ENCODE data around the gene PEX16.
"Not testable (repeated sequence)": the region's sequence is repeated elsewhere in the genome, so short reads cannot be mapped to it uniquely, and the experiment has no call there.

PEX16 gene

GRCh38 chr11:45917286-45917622, 423 bp downstream of the PEX16 start:
- H3K36me3 Mint-ChIP-seq (ENCODE audit: low read depth): peaks cover 46% of the 10 kb centered on the region
- H3K9me3 Mint-ChIP-seq: no peaks in the 10 kb centered on the region
- H3K4me1 Mint-ChIP-seq (ENCODE audit: low read depth): peaks cover 36% of the 10 kb centered on the region
- peak overlapping the region; percentile 90 for H3K4me3 Mint-ChIP-seq
- no peak for DNase-seq
- H3K27ac Mint-ChIP-seq: peak overlapping the region; percentile 99
- peaks cover 5% of the 10 kb centered on the region for H3K27me3 Mint-ChIP-seq

- Mint-ChIP-seq H3K36me3 (ENCODE audit: low read depth) (peaks cover 60% of the 10 kb centered on the region), H3K27me3 (no peaks in the 10 kb centered on the region), H3K4me3 (no peak overlapping the region), H3K9me3 (no peaks in the 10 kb centered on the region), H3K4me1 (ENCODE audit: low read depth) (peaks cover 32% of the 10 kb centered on the region), H3K27ac (peak overlapping the region; percentile 90)
- DNase-seq: no peak
These were observed 2.2 kb downstream of the PEX16 start for GRCh38 chr11:45915446-45915845.

GRCh38 chr11:45913942-45914635, 3.6 kb downstream of the PEX16 start:
- Mint-ChIP-seq H3K27ac (no peak overlapping the region), H3K9me3 (no peaks in the 10 kb centered on the region), H3K27me3 (no peaks in the 10 kb centered on the region), H3K36me3 (ENCODE audit: low read depth) (peaks cover 72% of the 10 kb centered on the region), H3K4me1 (ENCODE audit: low read depth) (peaks cover 26% of the 10 kb centered on the region), H3K4me3 (no peak overlapping the region)
- DNase-seq: no peak

GRCh38 chr11:45913514-45913913, 4.2 kb downstream of the PEX16 start:
- H3K27me3 Mint-ChIP-seq: no peaks in the 10 kb centered on the region
- no peak for DNase-seq
- H3K27ac Mint-ChIP-seq: no peak overlapping the region
- H3K36me3 Mint-ChIP-seq (ENCODE audit: low read depth): peaks cover 70% of the 10 kb centered on the region
- no peaks in the 10 kb centered on the region for H3K9me3 Mint-ChIP-seq
- no peak overlapping the region for H3K4me3 Mint-ChIP-seq
- H3K4me1 Mint-ChIP-seq (ENCODE audit: low read depth): peaks cover 21% of the 10 kb centered on the region

- Mint-ChIP-seq H3K27ac (no peak overlapping the region), H3K27me3 (no peaks in the 10 kb centered on the region), H3K36me3 (ENCODE audit: low read depth) (peaks cover 53% of the 10 kb centered on the region), H3K9me3 (no peaks in the 10 kb centered on the region), H3K4me3 (no peak overlapping the region), H3K4me1 (ENCODE audit: low read depth) (peaks cover 11% of the 10 kb centered on the region)
- no peak for DNase-seq
These were observed 7.1 kb downstream of the PEX16 start for GRCh38 chr11:45910623-45911022.

GRCh38 chr11:45909594-45910475, 7.8 kb downstream of the PEX16 start:
- Mint-ChIP-seq H3K36me3 (ENCODE audit: low read depth) (peaks cover 45% of the 10 kb centered on the region), H3K4me3 (no peak overlapping the region), H3K4me1 (ENCODE audit: low read depth) (peaks cover 7% of the 10 kb centered on the region), H3K27ac (no peak overlapping the region), H3K27me3 (no peaks in the 10 kb centered on the region), H3K9me3 (no peaks in the 10 kb centered on the region)
- DNase-seq: no peak

- Mint-ChIP-seq H3K4me1 (ENCODE audit: low read depth) (peaks cover 5% of the 10 kb centered on the region), H3K9me3 (no peaks in the 10 kb centered on the region), H3K27ac (no peak overlapping the region), H3K36me3 (ENCODE audit: low read depth) (peaks cover 26% of the 10 kb centered on the region), H3K4me3 (no peak overlapping the region), H3K27me3 (no peaks in the 10 kb centered on the region)
- DNase-seq: no peak
These were observed 9.7 kb downstream of the PEX16 start for GRCh38 chr11:45907911-45908370.

- H3K36me3 Mint-ChIP-seq (ENCODE audit: low read depth): peaks cover 25% of the 10 kb centered on the region
- H3K27me3 Mint-ChIP-seq: no peaks in the 10 kb centered on the region
- no peaks in the 10 kb centered on the region for H3K9me3 Mint-ChIP-seq
- peaks cover 5% of the 10 kb centered on the region for H3K4me1 Mint-ChIP-seq (ENCODE audit: low read depth)
- no peak for DNase-seq
- H3K27ac Mint-ChIP-seq: no peak within 1 kb of the TSS
- H3K4me3 Mint-ChIP-seq: no peak within 1 kb of the TSS
These were observed 10.6 kb downstream of the PEX16 start, which contains the start of gene FREY1 for GRCh38 chr11:45906965-45907611. Gene FREY1, minus strand, starts transcription at chr11:45907271. Its CDS starts 26 bp downstream, at chr11:45907245.

- Mint-ChIP-seq H3K4me3 (no peak overlapping the region), H3K27me3 (peaks cover under 1% of the 10 kb centered on the region), H3K9me3 (no peaks in the 10 kb centered on the region), H3K4me1 (ENCODE audit: low read depth) (peaks cover 5% of the 10 kb centered on the region), H3K36me3 (ENCODE audit: low read depth) (peaks cover 19% of the 10 kb centered on the region), H3K27ac (no peak overlapping the region)
- DNase-seq: no peak
These were observed 11.5 kb downstream of the PEX16 start for GRCh38 chr11:45906096-45906682.

GRCh38 chr11:45905576-45905975, 12.1 kb downstream of the PEX16 start:
- peaks cover 12% of the 10 kb centered on the region for H3K36me3 Mint-ChIP-seq (ENCODE audit: low read depth)
- not testable (repeated sequence) for H3K4me3 Mint-ChIP-seq; H3K4me1 Mint-ChIP-seq (ENCODE audit: low read depth); DNase-seq; H3K27me3 Mint-ChIP-seq; H3K27ac Mint-ChIP-seq; H3K9me3 Mint-ChIP-seq

GRCh38 chr11:45905095-45905494, 12.6 kb downstream of the PEX16 start:
- Mint-ChIP-seq H3K9me3 (no peaks in the 10 kb centered on the region), H3K27ac (no peak overlapping the region), H3K36me3 (ENCODE audit: low read depth) (peaks cover 8% of the 10 kb centered on the region), H3K4me1 (ENCODE audit: low read depth) (peaks cover 10% of the 10 kb centered on the region), H3K27me3 (peaks cover 10% of the 10 kb centered on the region), H3K4me3 (no peak overlapping the region)
- DNase-seq: no peak

- peaks cover 10% of the 10 kb centered on the region for H3K4me1 Mint-ChIP-seq (ENCODE audit: low read depth)
- no peak overlapping the region for H3K4me3 Mint-ChIP-seq
- no peak overlapping the region for H3K27ac Mint-ChIP-seq
- DNase-seq: no peak
- no peaks in the 10 kb centered on the region for H3K9me3 Mint-ChIP-seq
- H3K36me3 Mint-ChIP-seq (ENCODE audit: low read depth): peaks cover under 1% of the 10 kb centered on the region
- peaks cover 10% of the 10 kb centered on the region for H3K27me3 Mint-ChIP-seq
These were observed 13.3 kb downstream of the PEX16 start for GRCh38 chr11:45904309-45904915.

GRCh38 chr11:45902452-45903380, 15.0 kb downstream of the PEX16 start:
- Mint-ChIP-seq H3K4me1 (ENCODE audit: low read depth) (peaks cover 11% of the 10 kb centered on the region), H3K36me3 (ENCODE audit: low read depth) (no peaks in the 10 kb centered on the region), H3K4me3 (no peak overlapping the region), H3K27ac (no peak overlapping the region), H3K27me3 (peaks cover 23% of the 10 kb centered on the region), H3K9me3 (no peaks in the 10 kb centered on the region)
- DNase-seq: no peak

Measured in activated T-cell treated with anti-CD3 and anti-CD28 coated beads, Interleukin-2, amount 50 U/mL, for 24 hours (primary cell).